RCC 7860 (cell line): ENCODE results near the gene LCE1B.

Source experiments
- DNase-seq: peaks from one replicate; pipeline ENCODE4 v3.0.0-alpha.2; 2015; ENCODE audit warnings: low spot score
- FAIRE-seq: peaks from 2 replicates; lab custom pipeline; 2012; peaks lifted over from hg19 to GRCh38; lab: Jason Lieb, UNC

Gene LCE1B, protein sequence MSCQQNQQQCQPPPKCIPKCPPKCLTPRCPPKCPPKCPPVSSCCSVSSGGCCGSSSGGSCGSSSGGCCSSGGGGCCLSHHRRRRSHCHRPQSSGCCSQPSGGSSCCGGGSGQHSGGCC

GRCh38 chr1:152811671-152812070 is at the start of gene LCE1B:
Gene LCE1B, plus strand, starts transcription at chr1:152811971. Its CDS starts 476 bp downstream, at chr1:152812447.
- DNase-seq: no peak
- FAIRE-seq: no peak

- DNase-seq (no peak), FAIRE-seq (no peak)
Observed at GRCh38 chr1:152768847-152769533, 42.8 kb upstream of the LCE1B start.

DNA sequence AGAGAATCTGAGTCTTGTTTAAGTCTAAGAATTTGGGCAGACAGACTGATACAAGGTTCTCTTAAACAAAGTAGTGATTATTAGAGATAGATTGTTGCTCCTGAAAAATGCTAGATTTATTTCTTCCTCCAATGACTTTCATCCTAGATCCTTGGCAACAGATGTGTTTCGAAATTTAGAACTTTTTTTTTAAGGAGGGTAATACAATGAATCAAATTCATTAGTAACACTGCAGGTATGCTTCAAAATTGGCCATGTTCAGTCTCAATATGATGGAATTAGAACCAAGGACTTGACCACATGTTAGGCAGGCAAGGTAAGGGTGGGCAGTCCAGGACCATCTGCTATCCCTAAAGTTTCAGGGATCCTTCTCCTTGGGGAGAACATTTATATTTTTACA is 41.4 kb upstream of the LCE1B start:
- DNase-seq (no peak), FAIRE-seq (no peak)

DNA sequence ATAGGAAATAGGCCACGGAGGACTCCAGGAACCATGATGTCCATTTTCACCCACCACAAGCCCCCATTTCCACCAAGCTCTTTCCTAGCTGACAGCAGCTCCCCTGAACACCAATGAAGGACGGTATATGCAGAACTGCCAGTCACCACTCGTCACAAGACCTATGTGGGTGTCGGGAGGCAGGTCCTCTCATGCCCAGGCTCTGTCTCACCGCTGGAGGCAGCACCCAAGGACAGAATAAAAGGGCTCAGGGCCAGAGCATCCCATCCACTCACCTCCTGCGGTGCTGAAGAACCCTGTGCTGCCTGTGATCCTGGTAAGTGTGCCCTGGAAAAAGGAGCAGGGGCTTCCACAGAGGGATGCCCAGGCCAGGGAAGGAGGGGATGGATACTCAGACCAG is 36.9 kb upstream of the LCE1B start, which contains the start of gene LCE1F:
Gene LCE1F, plus strand, starts transcription at position 266 of the 400 bp plus-strand sequence. CDS start 1,232 bp downstream, outside the sequence.
- FAIRE-seq: no peak
- DNase-seq: no peak

DNA sequence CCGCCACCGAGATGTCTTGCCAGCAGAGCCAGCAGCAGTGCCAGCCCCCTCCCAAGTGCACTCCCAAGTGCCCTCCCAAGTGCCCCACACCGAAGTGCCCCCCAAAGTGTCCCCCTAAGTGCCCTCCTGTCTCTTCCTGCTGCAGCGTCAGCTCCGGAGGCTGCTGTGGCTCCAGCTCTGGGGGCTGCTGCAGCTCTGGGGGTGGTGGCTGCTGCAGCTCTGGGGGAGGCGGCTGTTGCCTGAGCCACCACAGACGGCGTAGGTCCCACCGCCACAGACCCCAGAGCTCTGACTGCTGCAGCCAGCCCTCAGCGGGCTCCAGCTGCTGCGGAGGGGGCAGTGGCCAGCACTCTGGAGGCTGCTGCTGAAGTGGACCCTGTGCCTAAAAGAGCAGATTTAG is 35.4 kb upstream of the LCE1B start:
- FAIRE-seq: no peak
- no peak for DNase-seq

GRCh38 chr1:152777510-152778137 is 34.1 kb upstream of the LCE1B start:
- FAIRE-seq: no peak

GRCh38 chr1:152783095-152783494 is 28.7 kb upstream of the LCE1B start:
- FAIRE-seq (no peak), DNase-seq (no peak)

More at GRCh38 chr1:152777510-152778137, 34.1 kb upstream of the LCE1B start:
- DNase-seq: no peak

GRCh38 chr1:152786077-152786476 is 25.7 kb upstream of the LCE1B start, which contains the start of gene LCE1E:
Gene LCE1E, plus strand, starts transcription at chr1:152786257. Its CDS starts 1,043 bp downstream, at chr1:152787300.
- FAIRE-seq (no peak), DNase-seq (no peak)

GRCh38 chr1:152795686-152796085 is 16.1 kb upstream of the LCE1B start:
- FAIRE-seq (no peak), DNase-seq (no peak)

DNA sequence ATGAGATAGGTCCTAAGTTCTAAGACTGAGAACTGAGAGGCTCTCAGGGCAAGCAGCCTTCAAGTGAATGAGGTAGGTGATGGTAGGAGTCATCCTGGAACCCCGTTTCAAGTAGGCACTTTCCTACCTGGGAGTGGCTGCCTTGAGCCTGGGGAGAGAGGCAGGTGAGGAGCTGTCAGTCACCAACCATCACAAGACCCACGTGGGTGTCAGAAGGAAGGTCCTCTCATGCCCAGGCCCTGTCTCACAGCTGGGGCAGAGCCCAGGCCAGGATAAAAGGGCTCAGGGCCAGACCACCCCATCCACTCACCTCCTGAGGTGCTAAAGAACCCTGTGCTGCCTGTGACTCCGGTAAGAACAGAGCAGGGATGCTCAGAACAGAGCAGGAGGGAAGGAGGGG is 15.3 kb upstream of the LCE1B start, which contains the start of gene LCE1D:
Gene LCE1D, plus strand, starts transcription at position 301 of the 400 bp plus-strand sequence. CDS start 1,074 bp downstream, outside the sequence.
- FAIRE-seq: no peak

DNA sequence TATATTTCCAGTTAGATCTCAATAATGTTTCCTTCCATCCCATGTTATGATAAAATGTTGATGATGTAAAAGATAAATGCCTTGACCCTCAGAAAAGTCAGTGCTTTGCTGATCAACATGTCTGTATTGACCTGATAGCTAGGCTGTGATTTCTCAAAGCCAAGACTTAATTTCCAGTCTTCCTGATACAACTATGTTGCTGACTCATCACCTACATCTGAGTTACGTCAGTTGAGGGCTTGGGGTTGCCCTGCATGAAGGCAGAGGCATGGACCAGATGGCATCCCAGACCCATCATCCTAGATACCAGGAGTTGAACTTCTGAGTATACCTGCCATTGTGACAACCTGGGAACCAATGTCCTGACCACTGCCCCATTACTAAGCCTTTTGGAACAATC is 10.4 kb upstream of the LCE1B start:
- FAIRE-seq (no peak), DNase-seq (no peak)

More for the DNA sequence above, 15.3 kb upstream of the LCE1B start, which contains the start of gene LCE1D:
- no peak for DNase-seq

GRCh38 chr1:152806576-152806975 is 5.2 kb upstream of the LCE1B start, which contains the start of gene LCE1C:
Gene LCE1C, minus strand, starts transcription at chr1:152806651. Its CDS starts 1,173 bp downstream, at chr1:152805478.
- DNase-seq: no peak
- FAIRE-seq: no peak

- FAIRE-seq (no peak), DNase-seq (no peak)
Observed at GRCh38 chr1:152811050-152811449, 721 bp upstream of the LCE1B start.

- DNase-seq (no peak), FAIRE-seq (no peak)
Observed at GRCh38 chr1:152817309-152817708, 5.5 kb downstream of the LCE1B start.

DNA sequence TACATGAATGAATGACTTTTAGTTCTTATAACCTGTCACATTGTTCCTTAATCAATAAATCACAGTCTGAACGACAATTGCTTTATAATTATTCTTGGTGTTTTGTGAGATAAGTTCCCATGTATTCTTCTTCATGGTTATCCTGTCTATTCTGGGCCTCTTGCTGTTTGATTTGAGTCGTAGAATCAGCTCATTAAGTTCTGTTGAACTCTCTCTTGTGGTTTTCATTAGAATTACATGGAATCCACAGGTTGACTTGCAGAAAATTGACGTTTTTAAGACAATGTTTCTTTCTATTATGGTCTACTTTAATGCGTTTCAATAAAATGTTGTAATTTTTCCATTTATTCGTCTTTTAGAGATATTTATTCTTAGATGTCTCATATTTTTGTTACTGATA is 11.5 kb downstream of the LCE1B start:
- FAIRE-seq (no peak), DNase-seq (no peak)

GRCh38 chr1:152824964-152825363 is 13.2 kb downstream of the LCE1B start:
- FAIRE-seq (no peak), DNase-seq (no peak)

- FAIRE-seq (no peak), DNase-seq (no peak)
Observed at GRCh38 chr1:152827173-152827572, 15.4 kb downstream of the LCE1B start, which contains the start of gene LCE1A. Gene LCE1A, plus strand, starts transcription at chr1:152827473. Its CDS starts 0 bp downstream, at chr1:152827473.

DNA sequence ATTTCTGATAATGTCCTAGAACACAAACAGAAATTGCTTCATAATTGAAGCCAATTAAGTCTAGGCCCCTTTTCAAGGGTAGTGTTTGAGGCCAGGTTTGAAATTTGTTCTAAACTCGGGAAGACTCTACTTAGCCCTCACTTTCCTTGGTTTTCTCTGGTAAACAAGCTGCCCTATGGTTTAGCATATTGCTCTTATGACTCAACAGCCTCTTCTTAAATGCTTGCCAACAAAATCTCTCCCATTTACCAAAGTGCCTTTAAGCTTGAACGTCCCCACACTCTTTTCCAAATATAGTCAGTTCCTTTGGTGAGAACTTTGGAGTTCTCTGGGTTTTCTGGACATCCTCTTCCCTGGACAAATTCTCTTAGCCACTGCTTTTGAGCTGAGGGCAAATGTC is 25.1 kb downstream of the LCE1B start:
- no peak for DNase-seq
- no peak for FAIRE-seq

DNA sequence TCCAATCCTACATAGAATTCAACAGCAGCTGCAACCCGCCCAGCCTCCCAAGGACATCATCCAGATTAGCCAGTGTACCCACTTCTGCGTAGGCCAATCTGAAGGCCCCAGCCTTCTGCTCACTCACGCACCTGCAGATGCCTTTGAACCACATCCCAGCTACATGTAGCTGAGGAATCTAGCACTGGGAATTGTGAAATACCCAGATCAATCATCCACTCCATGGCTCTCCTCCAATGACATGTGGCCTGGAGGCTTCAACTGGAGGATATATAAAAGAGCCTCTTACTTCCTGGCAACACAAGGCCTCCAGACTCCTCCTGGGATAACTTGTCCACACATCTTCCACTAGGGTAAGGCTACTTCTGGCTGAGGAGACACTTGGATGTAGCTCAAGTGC is 30.8 kb downstream of the LCE1B start, which contains the start of gene LCE6A:
Gene LCE6A, plus strand, starts transcription at position 301 of the 400 bp plus-strand sequence. CDS start 665 bp downstream, outside the sequence.
- FAIRE-seq (no peak), DNase-seq (no peak)

DNA sequence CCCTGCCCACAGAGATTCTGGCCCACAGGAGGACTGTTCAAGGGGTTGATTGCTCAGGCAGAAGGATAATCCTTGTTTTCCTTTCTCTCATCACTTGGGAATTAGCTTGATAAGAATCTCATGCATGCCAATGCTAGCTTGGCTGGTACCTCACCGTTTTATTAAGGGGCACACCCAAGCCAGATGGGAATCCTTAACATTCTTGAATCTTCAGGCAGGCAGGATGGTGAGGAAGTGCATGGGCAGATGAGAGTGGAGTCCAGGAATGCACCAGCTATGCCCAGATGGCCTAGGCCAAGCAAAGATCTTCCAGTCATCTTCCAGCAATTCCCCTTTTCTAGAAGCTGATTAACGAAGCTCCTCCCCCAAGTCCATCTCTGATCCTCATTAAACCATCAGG is 43.9 kb downstream of the LCE1B start:
- no peak for FAIRE-seq
- no peak for DNase-seq

GRCh38 chr1:152858062-152858461 is 46.3 kb downstream of the LCE1B start:
- no peak for FAIRE-seq

More at GRCh38 chr1:152858062-152858461, 46.3 kb downstream of the LCE1B start:
- DNase-seq: no peak
